DND-41 (cell line): ENCODE results near the gene ANO9.

Source experiments
- ATAC-seq: fragments of 200-7000 bp; cut with Tn5 transposase; 3 replicates; pipeline ENCODE4 v1.9.1; 2021; ENCODE audit warnings: low read depth; ENCODE audit not compliant: insufficient read depth
- DNase-seq: peaks from one replicate; pipeline ENCODE4 v3.0.0-alpha.2; 2020
- H2AFZ ChIP-seq: 2 replicates; pipeline ENCODE4 v1.6.0; 2012; ENCODE audit warnings: low read depth, low read length
- H3K27ac ChIP-seq: 2 replicates; pipeline ENCODE4 v1.5.1; 2012; ENCODE audit warnings: low read length, inconsistent platforms
- H3K27me3 ChIP-seq: fragments of 200-600 bp; sonication (generic); 2 replicates; pipeline ENCODE4 v1.6.0; 2012; ENCODE audit warnings: low read length, mild to moderate bottlenecking, inconsistent platforms; ENCODE audit not compliant: insufficient read depth, poor library complexity
- H3K36me3 ChIP-seq: 2 replicates; pipeline ENCODE4 v1.5.1; 2012; ENCODE audit warnings: low read length, inconsistent platforms; ENCODE audit not compliant: insufficient read depth
- H3K4me1 ChIP-seq: 2 replicates; pipeline ENCODE4 v1.5.1; 2012; ENCODE audit warnings: mild to moderate bottlenecking, low read length; ENCODE audit not compliant: insufficient read depth
- H3K4me2 ChIP-seq: 2 replicates; pipeline ENCODE4 v1.6.0; 2012; ENCODE audit warnings: mild to moderate bottlenecking, moderate library complexity, low read length, inconsistent platforms; ENCODE audit not compliant: insufficient read depth
- H3K4me3 ChIP-seq, 2 experiments: fragments of 200-600 bp in 1 of 2; shearing (Covaris generic) in 1 of 2; 2 replicates each; pipeline ENCODE4 v1.5.1; 2012 to 2016; ENCODE audit warnings: inconsistent platforms in 2 of 2, low read length in 2 of 2, mild to moderate bottlenecking in 2 of 2, low read depth in 1 of 2, moderate library complexity in 1 of 2
- H3K79me2 ChIP-seq: 2 replicates; pipeline ENCODE4 v1.6.0; 2012; ENCODE audit warnings: low read length, inconsistent platforms; ENCODE audit not compliant: insufficient read depth
- H3K9ac ChIP-seq: 2 replicates; pipeline ENCODE4 v1.6.0; 2012; ENCODE audit warnings: low read depth, mild to moderate bottlenecking, inconsistent platforms, low read length, moderate library complexity
- H3K9me3 ChIP-seq: 2 replicates; pipeline ENCODE4 v1.5.1; 2012; ENCODE audit warnings: low read length, moderate library complexity, mild to moderate bottlenecking, inconsistent platforms; ENCODE audit not compliant: insufficient read depth, severe bottlenecking
- H4K20me1 ChIP-seq: 2 replicates; pipeline ENCODE4 v1.6.0; 2012; ENCODE audit warnings: low read length; ENCODE audit not compliant: insufficient read depth
- CTCF ChIP-seq: IDR thresholded peaks from 2 replicates; pipeline ENCODE4 v1.5.1; 2012; ENCODE audit warnings: borderline replicate concordance, low read length, moderate library complexity, mild to moderate bottlenecking; ENCODE audit not compliant: poor library complexity, severe bottlenecking; ENCODE audit errors: extremely low read depth
- EZH2 ChIP-seq: IDR thresholded peaks from 3 replicates; pipeline ENCODE4 v1.6.1; 2012; ENCODE audit warnings: borderline replicate concordance, low read depth, mild to moderate bottlenecking, moderate library complexity, low read length, inconsistent platforms; ENCODE audit not compliant: severe bottlenecking

ANO9 gene

GRCh38 chr11:434496-434895 is 7.3 kb downstream of the ANO9 start:
- H4K20me1 ChIP-seq, result no peaks in the 10 kb centered on the region
- no peaks in the 10 kb centered on the region for H3K9me3 ChIP-seq
- no peak for DNase-seq
- no peak overlapping the region for H3K27ac ChIP-seq
- no peaks in the 10 kb centered on the region for H3K36me3 ChIP-seq
- H2AFZ ChIP-seq, result no peak overlapping the region
- no peaks in the 10 kb centered on the region for H3K4me1 ChIP-seq
- H3K79me2 ChIP-seq, result no peaks in the 10 kb centered on the region
- no peak overlapping the region for H3K4me2 ChIP-seq
- H3K9ac ChIP-seq, result no peak overlapping the region
- no peak for TF ChIP-seq EZH2
- no peak for TF ChIP-seq CTCF
- no peak for ATAC-seq
- no peaks in the 10 kb centered on the region for H3K27me3 ChIP-seq
- no peak overlapping the region for H3K4me3 ChIP-seq

GRCh38 chr11:433641-434040 is 8.2 kb downstream of the ANO9 start:
- Histone ChIP-seq H3K4me2 (no peak overlapping the region), H3K27me3 (no peaks in the 10 kb centered on the region), H3K4me1 (no peaks in the 10 kb centered on the region), H2AFZ (no peak overlapping the region), H3K9me3 (no peaks in the 10 kb centered on the region), H3K27ac (no peak overlapping the region), H3K36me3 (no peaks in the 10 kb centered on the region), H4K20me1 (no peaks in the 10 kb centered on the region), H3K9ac (no peak overlapping the region), H3K4me3 (no peak overlapping the region), H3K79me2 (no peaks in the 10 kb centered on the region)
- no peak for ATAC-seq
- TF ChIP-seq CTCF, result no peak
- TF ChIP-seq EZH2, result no peak
- DNase-seq, result no peak

- TF ChIP-seq CTCF (no peak), EZH2 (no peak)
- no peak for ATAC-seq
- DNase-seq, result no peak
- no peaks in the 10 kb centered on the region for H3K79me2 ChIP-seq
- H4K20me1 ChIP-seq, result no peaks in the 10 kb centered on the region
- H3K27ac ChIP-seq, result no peak overlapping the region
- H3K4me1 ChIP-seq, result no peaks in the 10 kb centered on the region
- H3K27me3 ChIP-seq, result no peaks in the 10 kb centered on the region
- no peak overlapping the region for H3K4me2 ChIP-seq
- no peak overlapping the region for H2AFZ ChIP-seq
- H3K9me3 ChIP-seq, result no peaks in the 10 kb centered on the region
- H3K36me3 ChIP-seq, result no peaks in the 10 kb centered on the region
- no peak overlapping the region for H3K9ac ChIP-seq
- H3K4me3 ChIP-seq, result no peak overlapping the region
Measured at GRCh38 chr11:433111-433510, 8.7 kb downstream of the ANO9 start.
